ENCODE data around the gene VPS26A.

DNA sequence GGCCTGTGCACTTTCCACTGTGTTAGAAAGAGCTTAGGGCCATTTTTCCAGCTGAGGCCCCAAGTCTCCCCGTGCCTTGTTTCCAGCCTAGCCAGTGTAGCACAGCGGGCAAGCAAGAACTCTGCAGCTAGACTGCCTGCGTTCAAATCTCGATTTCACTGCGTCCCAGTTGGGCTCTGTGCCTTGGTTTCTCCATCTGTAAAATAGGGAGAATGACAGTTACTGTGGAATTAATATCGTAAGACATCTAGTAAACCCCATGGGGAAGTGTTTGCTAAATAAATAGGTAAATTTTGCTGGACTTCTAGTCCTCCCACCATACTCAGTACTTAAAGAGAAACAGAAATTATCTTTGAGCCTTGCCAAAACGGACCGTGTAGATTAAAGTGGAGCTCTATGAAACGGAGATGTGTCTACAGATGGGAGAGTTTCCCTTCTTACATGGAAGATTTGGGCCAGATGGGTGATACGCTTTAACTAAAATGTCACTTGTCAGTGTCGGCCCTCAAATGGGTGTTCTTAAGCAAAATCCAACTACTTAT is 92.7 kb downstream of the VPS26A start:
- TF ChIP-seq, protein P1, sequence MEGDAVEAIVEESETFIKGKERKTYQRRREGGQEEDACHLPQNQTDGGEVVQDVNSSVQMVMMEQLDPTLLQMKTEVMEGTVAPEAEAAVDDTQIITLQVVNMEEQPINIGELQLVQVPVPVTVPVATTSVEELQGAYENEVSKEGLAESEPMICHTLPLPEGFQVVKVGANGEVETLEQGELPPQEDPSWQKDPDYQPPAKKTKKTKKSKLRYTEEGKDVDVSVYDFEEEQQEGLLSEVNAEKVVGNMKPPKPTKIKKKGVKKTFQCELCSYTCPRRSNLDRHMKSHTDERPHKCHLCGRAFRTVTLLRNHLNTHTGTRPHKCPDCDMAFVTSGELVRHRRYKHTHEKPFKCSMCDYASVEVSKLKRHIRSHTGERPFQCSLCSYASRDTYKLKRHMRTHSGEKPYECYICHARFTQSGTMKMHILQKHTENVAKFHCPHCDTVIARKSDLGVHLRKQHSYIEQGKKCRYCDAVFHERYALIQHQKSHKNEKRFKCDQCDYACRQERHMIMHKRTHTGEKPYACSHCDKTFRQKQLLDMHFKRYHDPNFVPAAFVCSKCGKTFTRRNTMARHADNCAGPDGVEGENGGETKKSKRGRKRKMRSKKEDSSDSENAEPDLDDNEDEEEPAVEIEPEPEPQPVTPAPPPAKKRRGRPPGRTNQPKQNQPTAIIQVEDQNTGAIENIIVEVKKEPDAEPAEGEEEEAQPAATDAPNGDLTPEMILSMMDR (IDR thresholded peaks at IDR 0.05), result no peak
- TF ChIP-seq POLR2A (IDR thresholded peaks at IDR 0.05) (no peak), POLR2AphosphoS5 (IDR thresholded peaks at IDR 0.05) (no peak), EP300 (IDR thresholded peaks at IDR 0.05) (no peak)

Measured in stomach (tissue), 4 donors.